Endothelial cell of umbilical vein (primary cell): Measurements from ENCODE around the gene OCLN.
"Not testable (repeated sequence)": the region's sequence is repeated elsewhere in the genome, so short reads cannot be mapped to it uniquely, and the experiment has no call there.

ENCODE experiments used
- CTCF ChIP-seq, 2 donors: IDR thresholded peaks; 1 replicate in 1 of 2; 2 replicates in 1 of 2; pipeline ENCODE4 v1.5.1; 2011; ENCODE audit warnings: low read length in 2 of 2, mild to moderate bottlenecking in 2 of 2, moderate library complexity in 2 of 2, control low read depth in 1 of 2, inconsistent platforms in 1 of 2, low read depth in 1 of 2; ENCODE audit not compliant: insufficient read depth in 1 of 2; ENCODE audit errors: extremely low read depth in 1 of 2
- POLR2A ChIP-seq: IDR thresholded peaks from 2 replicates; pipeline ENCODE4 v1.6.1; 2012; ENCODE audit warnings: low read depth, mild to moderate bottlenecking, control low read depth, low read length

DNA sequence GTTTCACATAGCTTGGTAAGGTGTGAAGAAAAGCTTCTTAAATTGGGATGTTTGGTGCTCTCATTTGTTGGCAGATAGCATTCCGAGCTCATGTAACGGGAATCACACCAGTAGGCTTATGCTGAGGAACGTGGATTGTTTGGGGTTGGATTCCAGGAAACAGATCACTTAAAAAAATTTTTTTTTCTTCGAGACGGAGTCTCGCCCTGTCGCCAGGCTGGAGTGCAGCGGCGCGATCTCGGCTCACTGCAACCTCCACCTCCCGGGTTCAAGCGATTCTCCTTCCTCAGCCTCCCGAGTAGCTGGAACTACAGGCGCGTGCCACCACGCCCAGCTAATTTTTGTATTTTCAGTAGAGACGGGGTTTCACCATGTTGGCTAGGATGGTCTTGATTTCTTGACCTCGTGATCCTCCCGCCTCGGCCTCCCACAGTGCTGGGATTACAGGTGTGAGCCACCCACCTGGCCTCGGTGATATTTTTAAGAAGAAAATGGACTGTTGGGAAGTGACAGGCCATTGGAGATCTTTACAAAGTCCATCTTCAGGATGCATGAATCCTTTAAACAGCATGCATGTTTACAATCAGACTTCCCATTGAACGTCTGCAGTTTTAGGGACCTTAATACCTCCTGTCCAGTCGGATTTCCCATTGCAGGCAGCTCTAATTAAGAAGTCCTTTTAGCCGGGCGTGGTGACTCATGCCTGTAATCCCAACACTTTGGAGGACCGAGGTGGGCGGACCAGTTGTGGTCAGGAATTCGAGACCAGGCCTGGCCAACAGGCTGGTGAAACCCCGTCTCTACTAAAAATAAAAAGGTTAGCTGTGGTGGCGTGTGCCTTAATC, 68.2 kb downstream of the OCLN start:
- not testable (repeated sequence) for TF ChIP-seq CTCF (IDR thresholded peaks at IDR 0.05; ENCODE audit: extremely low read depth in 1 of 2, insufficient read depth in 1 of 2, low read depth in 1 of 2, low read length in 2 of 2); POLR2A
